SK-N-SH (cell line): Measurements from ENCODE around the gene HBG2. TPM values are rescaled to one million over a fixed set of nuclear protein-coding genes. Genes with fewer than 3 reads are reported as not detected.

Experiments
- CTCF ChIA-PET: fragments of 300-600, 350-600 bp; formaldehyde crosslinking; extraction: SDS; loops from one replicate; lab custom pipeline; 2021; lab: Yijun Ruan, JAX
- POLR2A ChIA-PET: fragments of 350-600 bp; sonication (Branson Sonifier 250); formaldehyde crosslinking; extraction: SDS; loops from one replicate; lab custom pipeline; 2020; ENCODE audit warnings: antibody characterized with exemption, inconsistent platforms; lab: Yijun Ruan, JAX
- DNase-seq: peaks from one replicate; pipeline ENCODE4 v3.0.0; 2012
- H2AFZ ChIP-seq: fragments of 200-600 bp; sonication (generic); 2 replicates; pipeline ENCODE4 v1.8.1; 2016; ENCODE audit warnings: antibody characterized with exemption, mild to moderate bottlenecking, low read depth
- H3F3A ChIP-seq: fragments of 200-600 bp; sonication (generic); replicated peaks from 2 replicates; pipeline ENCODE3; 2016; ENCODE audit warnings: antibody characterized with exemption, mild to moderate bottlenecking; ENCODE audit not compliant: insufficient read depth
- H3K27ac ChIP-seq, 2 experiments: fragments of 200-500 bp in 1 of 2; fragments of 200-600 bp in 1 of 2; sonication (Bioruptor generic) in 1 of 2; sonication (generic), shearing (Covaris generic) in 1 of 2; 2 replicates each; pipeline versions ENCODE4 v1.5.1 to v1.6.1; 2014 to 2016; ENCODE audit warnings: low read depth in 2 of 2, inconsistent platforms in 1 of 2, low read length in 1 of 2, mild to moderate bottlenecking in 1 of 2, mixed read lengths in 1 of 2
- H3K27me3 ChIP-seq: fragments of 200-600 bp; sonication (generic), shearing (Covaris generic); 2 replicates; pipeline ENCODE4 v1.6.1; 2016; ENCODE audit warnings: mixed run types; ENCODE audit not compliant: insufficient read depth
- H3K36me3 ChIP-seq, 2 experiments: fragments of 200-500 bp in 1 of 2; fragments of 200-600 bp in 1 of 2; sonication (Bioruptor generic) in 1 of 2; sonication (generic) in 1 of 2; replicated peaks in 1 of 2; 2 replicates each; pipeline versions ENCODE3 to v1.5.1; 2014 to 2016; ENCODE audit warnings: low read length in 1 of 2, mild to moderate bottlenecking in 1 of 2; ENCODE audit not compliant: insufficient read depth in 2 of 2, control insufficient read depth in 1 of 2
- H3K4me1 ChIP-seq, 2 experiments: fragments of 200-500 bp in 1 of 2; fragments of 200-600 bp in 1 of 2; sonication (Bioruptor generic) in 1 of 2; sonication (generic), shearing (Covaris generic) in 1 of 2; 2 replicates each; pipeline versions ENCODE4 v1.5.1 to v1.6.1; 2014 to 2016; ENCODE audit warnings: low read depth in 1 of 2, low read length in 1 of 2, mixed run types in 1 of 2; ENCODE audit not compliant: insufficient read depth in 2 of 2, control insufficient read depth in 1 of 2
- H3K4me2 ChIP-seq: fragments of 200-600 bp; sonication (generic), shearing (Covaris generic); 2 replicates; pipeline ENCODE4 v1.6.1; 2017; ENCODE audit warnings: mixed run types
- H3K4me3 ChIP-seq, 2 experiments: fragments of 200-500 bp in 1 of 2; fragments of 200-600 bp in 1 of 2; sonication (Bioruptor generic) in 1 of 2; sonication (generic), shearing (Covaris generic) in 1 of 2; 2 replicates each; pipeline versions ENCODE4 v1.5.1 to v1.8.1; 2014 to 2016; ENCODE audit warnings: low read depth in 2 of 2, inconsistent platforms in 1 of 2, low read length in 1 of 2, mild to moderate bottlenecking in 1 of 2, mixed read lengths in 1 of 2, moderate library complexity in 1 of 2
- H3K79me2 ChIP-seq: fragments of 200-600 bp; sonication (generic); 2 replicates; pipeline ENCODE4 v1.8.1; 2017; ENCODE audit warnings: mild to moderate bottlenecking; ENCODE audit not compliant: insufficient read depth
- H3K9ac ChIP-seq: fragments of 200-600 bp; sonication (generic); 2 replicates; pipeline ENCODE4 v1.6.1; 2017; ENCODE audit warnings: mixed run types
- H3K9me2 ChIP-seq: fragments of 200-600 bp; sonication (generic); 2 replicates; pipeline ENCODE4 v1.6.1; 2017; ENCODE audit warnings: mixed run types
- H3K9me3 ChIP-seq: fragments of 200-600 bp; sonication (generic); 2 replicates; pipeline ENCODE4 v1.6.1; 2017; ENCODE audit warnings: mixed run types, mild to moderate bottlenecking, moderate library complexity
- H4K20me1 ChIP-seq: fragments of 200-600 bp; sonication (generic); 2 replicates; pipeline ENCODE4 v1.6.1; 2017; ENCODE audit warnings: mild to moderate bottlenecking, mixed run types; ENCODE audit not compliant: insufficient read depth
- FOXJ3 ChIP-seq: sonication (generic); formaldehyde crosslinking; IDR thresholded peaks from 2 replicates; pipeline ENCODE4 v1.5.1; 2020; ENCODE audit warnings: mild to moderate bottlenecking, missing genetic modification reagents
- JUND ChIP-seq: IDR thresholded peaks from 2 replicates; pipeline ENCODE4 v1.4.0; 2012
- POLR2AphosphoS5 ChIP-seq: IDR thresholded peaks from 2 replicates; pipeline ENCODE4 v1.6.1; 2012; ENCODE audit warnings: low read depth, low read length
- TAF1 ChIP-seq: IDR thresholded peaks from 2 replicates; pipeline ENCODE4 v1.6.1; 2012; ENCODE audit warnings: low read depth, mild to moderate bottlenecking, low read length, moderate library complexity, borderline replicate concordance
- TCF12 ChIP-seq: IDR thresholded peaks from 2 replicates; pipeline ENCODE4 v1.4.0; 2012
- WGBS: methylation state at CpG from one replicate; pipeline ENCODE4 v1.1.6; 2017; ENCODE audit warnings: low lambda C conversion rate; 5-methylcytosine and 5-hydroxymethylcytosine counted together
- polyA plus RNA-seq, 3 experiments: library from polyadenylated mRNA; depleted of rRNA; stranded (reverse); fragments of >200 nt; gene quantifications; 2 replicates each; pipeline ENCODE4 v1.2.3, GENCODE V29; 2012
- TF ChIP-seq, protein P1 (sequence below): fragments of 200-600 bp; sonication (generic); IDR thresholded peaks from 2 replicates; pipeline ENCODE4 v1.6.1; 2017; ENCODE audit warnings: antibody characterized with exemption, mild to moderate bottlenecking, moderate library complexity
- TF ChIP-seq, protein P2 (sequence below): fragments of 150-350 bp; IDR thresholded peaks from 2 replicates; pipeline ENCODE4 v1.6.1; 2017; ENCODE audit warnings: antibody characterized with exemption, low read length, low read depth, borderline replicate concordance
- TF ChIP-seq, protein P3 (sequence below): fragments of 150-350 bp; IDR thresholded peaks from 2 replicates; pipeline ENCODE4 v1.6.1; 2016; ENCODE audit warnings: mild to moderate bottlenecking, low read depth, low read length
- TF ChIP-seq, protein P4 (sequence below): IDR thresholded peaks from 2 replicates; pipeline ENCODE4; 2012
- TF ChIP-seq, protein P5 (sequence below): IDR thresholded peaks from 2 replicates; pipeline ENCODE4 v1.6.1; 2012; ENCODE audit warnings: mild to moderate bottlenecking, low read depth, low read length, moderate library complexity

HBG2 gene
- polyA plus RNA-seq, 1 of the 3 experiments (the other 2 are of a cell fraction), result 0.33 TPM

GRCh38 chr11:5238486-5238885, 16.1 kb downstream of the HBG2 start:
- H3K9me2 ChIP-seq, result no peaks in the 10 kb centered on the region
- no peak overlapping the region for H3K9ac ChIP-seq
- H3K4me1 ChIP-seq, result no peaks in the 10 kb centered on the region
- no peaks in the 10 kb centered on the region for H3K79me2 ChIP-seq
- no peak overlapping the region for H2AFZ ChIP-seq
- no peak for DNase-seq
- WGBS, result 0% methylated on average over 2 of the region's 2 CpGs
- H3K4me3 ChIP-seq, result no peak overlapping the region
- H3K4me2 ChIP-seq, result no peak overlapping the region
- H3K27ac ChIP-seq, result no peak overlapping the region
- H3F3A ChIP-seq, result no peaks in the 10 kb centered on the region
- no peak for TF ChIP-seq TAF1
- TF ChIP-seq, protein P1, sequence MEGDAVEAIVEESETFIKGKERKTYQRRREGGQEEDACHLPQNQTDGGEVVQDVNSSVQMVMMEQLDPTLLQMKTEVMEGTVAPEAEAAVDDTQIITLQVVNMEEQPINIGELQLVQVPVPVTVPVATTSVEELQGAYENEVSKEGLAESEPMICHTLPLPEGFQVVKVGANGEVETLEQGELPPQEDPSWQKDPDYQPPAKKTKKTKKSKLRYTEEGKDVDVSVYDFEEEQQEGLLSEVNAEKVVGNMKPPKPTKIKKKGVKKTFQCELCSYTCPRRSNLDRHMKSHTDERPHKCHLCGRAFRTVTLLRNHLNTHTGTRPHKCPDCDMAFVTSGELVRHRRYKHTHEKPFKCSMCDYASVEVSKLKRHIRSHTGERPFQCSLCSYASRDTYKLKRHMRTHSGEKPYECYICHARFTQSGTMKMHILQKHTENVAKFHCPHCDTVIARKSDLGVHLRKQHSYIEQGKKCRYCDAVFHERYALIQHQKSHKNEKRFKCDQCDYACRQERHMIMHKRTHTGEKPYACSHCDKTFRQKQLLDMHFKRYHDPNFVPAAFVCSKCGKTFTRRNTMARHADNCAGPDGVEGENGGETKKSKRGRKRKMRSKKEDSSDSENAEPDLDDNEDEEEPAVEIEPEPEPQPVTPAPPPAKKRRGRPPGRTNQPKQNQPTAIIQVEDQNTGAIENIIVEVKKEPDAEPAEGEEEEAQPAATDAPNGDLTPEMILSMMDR, result no peak
- no peaks in the 10 kb centered on the region for H4K20me1 ChIP-seq
- no peaks in the 10 kb centered on the region for H3K9me3 ChIP-seq
- no peaks in the 10 kb centered on the region for H3K27me3 ChIP-seq
- ChIA-PET POLR2A (no interaction called here), CTCF (no interaction called here)
- no peaks in the 10 kb centered on the region for H3K36me3 ChIP-seq

GRCh38 chr11:5237420-5237819, 17.2 kb downstream of the HBG2 start:
- WGBS, result 3% methylated on average over 2 of the region's 2 CpGs
- Histone ChIP-seq H2AFZ (no peak overlapping the region), H3K9me3 (no peaks in the 10 kb centered on the region), H3K9ac (no peak overlapping the region), H3K27ac (no peak overlapping the region), H3K4me2 (no peak overlapping the region), H3K9me2 (no peaks in the 10 kb centered on the region), H3K79me2 (no peaks in the 10 kb centered on the region), H3F3A (no peaks in the 10 kb centered on the region), H3K4me1 (no peaks in the 10 kb centered on the region), H3K36me3 (no peaks in the 10 kb centered on the region), H4K20me1 (no peaks in the 10 kb centered on the region), H3K4me3 (no peak overlapping the region), H3K27me3 (no peaks in the 10 kb centered on the region)
- TF ChIP-seq JUND (no peak), TCF12 (no peak), TAF1 (no peak), POLR2AphosphoS5 (no peak), FOXJ3 (no peak)
- TF ChIP-seq, protein P2, sequence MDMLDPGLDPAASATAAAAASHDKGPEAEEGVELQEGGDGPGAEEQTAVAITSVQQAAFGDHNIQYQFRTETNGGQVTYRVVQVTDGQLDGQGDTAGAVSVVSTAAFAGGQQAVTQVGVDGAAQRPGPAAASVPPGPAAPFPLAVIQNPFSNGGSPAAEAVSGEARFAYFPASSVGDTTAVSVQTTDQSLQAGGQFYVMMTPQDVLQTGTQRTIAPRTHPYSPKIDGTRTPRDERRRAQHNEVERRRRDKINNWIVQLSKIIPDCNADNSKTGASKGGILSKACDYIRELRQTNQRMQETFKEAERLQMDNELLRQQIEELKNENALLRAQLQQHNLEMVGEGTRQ, result no peak
- TF ChIP-seq, protein P3, sequence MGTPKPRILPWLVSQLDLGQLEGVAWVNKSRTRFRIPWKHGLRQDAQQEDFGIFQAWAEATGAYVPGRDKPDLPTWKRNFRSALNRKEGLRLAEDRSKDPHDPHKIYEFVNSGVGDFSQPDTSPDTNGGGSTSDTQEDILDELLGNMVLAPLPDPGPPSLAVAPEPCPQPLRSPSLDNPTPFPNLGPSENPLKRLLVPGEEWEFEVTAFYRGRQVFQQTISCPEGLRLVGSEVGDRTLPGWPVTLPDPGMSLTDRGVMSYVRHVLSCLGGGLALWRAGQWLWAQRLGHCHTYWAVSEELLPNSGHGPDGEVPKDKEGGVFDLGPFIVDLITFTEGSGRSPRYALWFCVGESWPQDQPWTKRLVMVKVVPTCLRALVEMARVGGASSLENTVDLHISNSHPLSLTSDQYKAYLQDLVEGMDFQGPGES, result no peak
- TF ChIP-seq, protein P4, sequence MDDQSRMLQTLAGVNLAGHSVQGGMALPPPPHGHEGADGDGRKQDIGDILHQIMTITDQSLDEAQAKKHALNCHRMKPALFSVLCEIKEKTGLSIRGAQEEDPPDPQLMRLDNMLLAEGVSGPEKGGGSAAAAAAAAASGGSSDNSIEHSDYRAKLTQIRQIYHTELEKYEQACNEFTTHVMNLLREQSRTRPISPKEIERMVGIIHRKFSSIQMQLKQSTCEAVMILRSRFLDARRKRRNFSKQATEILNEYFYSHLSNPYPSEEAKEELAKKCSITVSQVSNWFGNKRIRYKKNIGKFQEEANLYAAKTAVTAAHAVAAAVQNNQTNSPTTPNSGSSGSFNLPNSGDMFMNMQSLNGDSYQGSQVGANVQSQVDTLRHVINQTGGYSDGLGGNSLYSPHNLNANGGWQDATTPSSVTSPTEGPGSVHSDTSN, result no peak
- TF ChIP-seq, protein P5, sequence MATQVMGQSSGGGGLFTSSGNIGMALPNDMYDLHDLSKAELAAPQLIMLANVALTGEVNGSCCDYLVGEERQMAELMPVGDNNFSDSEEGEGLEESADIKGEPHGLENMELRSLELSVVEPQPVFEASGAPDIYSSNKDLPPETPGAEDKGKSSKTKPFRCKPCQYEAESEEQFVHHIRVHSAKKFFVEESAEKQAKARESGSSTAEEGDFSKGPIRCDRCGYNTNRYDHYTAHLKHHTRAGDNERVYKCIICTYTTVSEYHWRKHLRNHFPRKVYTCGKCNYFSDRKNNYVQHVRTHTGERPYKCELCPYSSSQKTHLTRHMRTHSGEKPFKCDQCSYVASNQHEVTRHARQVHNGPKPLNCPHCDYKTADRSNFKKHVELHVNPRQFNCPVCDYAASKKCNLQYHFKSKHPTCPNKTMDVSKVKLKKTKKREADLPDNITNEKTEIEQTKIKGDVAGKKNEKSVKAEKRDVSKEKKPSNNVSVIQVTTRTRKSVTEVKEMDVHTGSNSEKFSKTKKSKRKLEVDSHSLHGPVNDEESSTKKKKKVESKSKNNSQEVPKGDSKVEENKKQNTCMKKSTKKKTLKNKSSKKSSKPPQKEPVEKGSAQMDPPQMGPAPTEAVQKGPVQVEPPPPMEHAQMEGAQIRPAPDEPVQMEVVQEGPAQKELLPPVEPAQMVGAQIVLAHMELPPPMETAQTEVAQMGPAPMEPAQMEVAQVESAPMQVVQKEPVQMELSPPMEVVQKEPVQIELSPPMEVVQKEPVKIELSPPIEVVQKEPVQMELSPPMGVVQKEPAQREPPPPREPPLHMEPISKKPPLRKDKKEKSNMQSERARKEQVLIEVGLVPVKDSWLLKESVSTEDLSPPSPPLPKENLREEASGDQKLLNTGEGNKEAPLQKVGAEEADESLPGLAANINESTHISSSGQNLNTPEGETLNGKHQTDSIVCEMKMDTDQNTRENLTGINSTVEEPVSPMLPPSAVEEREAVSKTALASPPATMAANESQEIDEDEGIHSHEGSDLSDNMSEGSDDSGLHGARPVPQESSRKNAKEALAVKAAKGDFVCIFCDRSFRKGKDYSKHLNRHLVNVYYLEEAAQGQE, result no peak
- POLR2A ChIA-PET, result no interaction called here
- CTCF ChIA-PET, result no interaction called here
- no peak for DNase-seq
